ENCODE data around the gene TMEM53. TPM values are rescaled to one million over a fixed set of nuclear protein-coding genes. Genes with fewer than 3 reads are reported as not detected.
A peak's percentile ranks its signal among the peaks of the same experiment; 100 is the strongest.

The TMEM53 gene
- 11.5 and 12.2 TPM in 2 replicates for total RNA-seq

GRCh38 chr1:44674113-44675000, at the start of gene TMEM53, which contains the start of gene ARMH1:
TMEM53 (minus strand) TSS chr1:44674481; CDS start chr1:44674391, 90 bp downstream.
ARMH1 (plus strand) TSS chr1:44674714; CDS start chr1:44689698, 14,984 bp downstream.
- no peak for TF ChIP-seq CTCF (IDR thresholded peaks at IDR 0.05; ENCODE audit: insufficient read depth, low read length, poor library complexity, severe bottlenecking)
- H3K27me3 ChIP-seq (ENCODE audit: control insufficient read depth, insufficient read depth, low read length) = no peaks in the 10 kb centered on the region
- H3K4me3 ChIP-seq (ENCODE audit: low read depth, low read length) = peak within 1 kb of the TSS; percentile 80
- no peaks in the 10 kb centered on the region for H3K36me3 ChIP-seq (ENCODE audit: control insufficient read depth, insufficient read depth, low read length)
- DNase-seq (ENCODE audit: low read depth) = peak; percentile 93

GRCh38 chr1:44723496-44724295, 49.4 kb upstream of the TMEM53 start:
- TF ChIP-seq CTCF (IDR thresholded peaks at IDR 0.05; ENCODE audit: insufficient read depth, low read length, poor library complexity, severe bottlenecking) = no peak
- DNase-seq (ENCODE audit: low read depth) = no peak
- Histone ChIP-seq H3K4me3 (ENCODE audit: low read depth, low read length) (no peak overlapping the region), H3K27me3 (ENCODE audit: control insufficient read depth, insufficient read depth, low read length) (no peaks in the 10 kb centered on the region), H3K36me3 (ENCODE audit: control insufficient read depth, insufficient read depth, low read length) (no peaks in the 10 kb centered on the region)

GRCh38 chr1:44723064-44723463, 48.8 kb upstream of the TMEM53 start:
- Histone ChIP-seq H3K4me3 (ENCODE audit: low read depth, low read length) (no peak overlapping the region), H3K36me3 (ENCODE audit: control insufficient read depth, insufficient read depth, low read length) (no peaks in the 10 kb centered on the region), H3K27me3 (ENCODE audit: control insufficient read depth, insufficient read depth, low read length) (no peaks in the 10 kb centered on the region)
- no peak for DNase-seq (ENCODE audit: low read depth)
- TF ChIP-seq CTCF (IDR thresholded peaks at IDR 0.05; ENCODE audit: insufficient read depth, low read length, poor library complexity, severe bottlenecking) = no peak

- peak; percentile 95 for DNase-seq (ENCODE audit: low read depth)
- Histone ChIP-seq H3K4me3 (ENCODE audit: low read depth, low read length) (no peak overlapping the region), H3K27me3 (ENCODE audit: control insufficient read depth, insufficient read depth, low read length) (no peaks in the 10 kb centered on the region), H3K36me3 (ENCODE audit: control insufficient read depth, insufficient read depth, low read length) (no peaks in the 10 kb centered on the region)
- no peak for TF ChIP-seq CTCF (IDR thresholded peaks at IDR 0.05; ENCODE audit: insufficient read depth, low read length, poor library complexity, severe bottlenecking)
Observed at GRCh38 chr1:44721485-44722361, 47.4 kb upstream of the TMEM53 start.

GRCh38 chr1:44720281-44720680, 46.0 kb upstream of the TMEM53 start:
- DNase-seq (ENCODE audit: low read depth) = no peak
- no peak overlapping the region for H3K4me3 ChIP-seq (ENCODE audit: low read depth, low read length)
- no peak for TF ChIP-seq CTCF (IDR thresholded peaks at IDR 0.05; ENCODE audit: insufficient read depth, low read length, poor library complexity, severe bottlenecking)

More at GRCh38 chr1:44720281-44720680, 46.0 kb upstream of the TMEM53 start:
- H3K36me3 ChIP-seq (ENCODE audit: control insufficient read depth, insufficient read depth, low read length) = no peaks in the 10 kb centered on the region
- no peaks in the 10 kb centered on the region for H3K27me3 ChIP-seq (ENCODE audit: control insufficient read depth, insufficient read depth, low read length)
